Heart right ventricle (tissue), 16 donors: ENCODE results near the gene ZNF367. TPM values are rescaled to one million over a fixed set of nuclear protein-coding genes. Genes with fewer than 3 reads are reported as not detected.
"Not testable (repeated sequence)": the region's sequence is repeated elsewhere in the genome, so short reads cannot be mapped to it uniquely, and the experiment has no call there.

Experiments
- ATAC-seq, 8 donors: fragments of 200-7000 bp; cut with Tn5 transposase; one replicate each; pipeline ENCODE4 v1.9.1; 2020; ENCODE audit warnings: mild to moderate bottlenecking in 8 of 8, moderate library complexity in 8 of 8, moderate number of reproducible peaks in 1 of 8
- DNase-seq, 2 donors: peaks; one replicate each; pipeline ENCODE4 v3.0.0-alpha.2; 2020
- H3K27ac ChIP-seq, 10 donors: fragments of 200-600 bp; sonication (generic) in 2 of 10; one replicate each; pipeline versions ENCODE4 v1.5.0 to v1.8.0; 2020 to 2022; ENCODE audit warnings: mild to moderate bottlenecking in 3 of 10
- H3K27me3 ChIP-seq, 7 donors: fragments of 200-600 bp; one replicate each; pipeline ENCODE4 v1.8.0; 2021 to 2022; ENCODE audit warnings: mild to moderate bottlenecking in 2 of 7
- H3K36me3 ChIP-seq, 9 donors: fragments of 200-600 bp; sonication (generic) in 1 of 9; one replicate each; pipeline versions ENCODE4 v1.5.0 to v1.8.0; 2020 to 2022; ENCODE audit warnings: mild to moderate bottlenecking in 2 of 9
- H3K4me1 ChIP-seq, 9 donors: fragments of 200-600 bp; sonication (generic) in 1 of 9; one replicate each; pipeline versions ENCODE4 v1.5.0 to v1.8.0; 2020 to 2022; ENCODE audit warnings: mild to moderate bottlenecking in 4 of 9
- H3K4me3 ChIP-seq, 10 donors: fragments of 200-600 bp; sonication (generic) in 2 of 10; one replicate each; pipeline versions ENCODE4 v1.5.0 to v1.8.0; 2020 to 2022; ENCODE audit warnings: mild to moderate bottlenecking in 7 of 10, moderate library complexity in 2 of 10
- H3K9me3 ChIP-seq, 11 donors: fragments of 200-600 bp in 10 of 11; sonication (generic) in 2 of 11; one replicate each; pipeline versions ENCODE4 v1.5.0 to v1.8.0; 2013 to 2022; ENCODE audit warnings: mild to moderate bottlenecking in 2 of 11, control low read depth in 1 of 11, moderate library complexity in 1 of 11
- WGBS, 2 donors: extraction: QIAGEN DNeasy Blood & Tissue Kit; methylation state at CpG; one replicate each; pipeline ENCODE4 v1.1.7; 2013; ENCODE audit warnings: inconsistent platforms in 1 of 2; 5-methylcytosine and 5-hydroxymethylcytosine counted together
- intact Hi-C, 10 donors: fragments of 100-400 bp; cut with DNase I; formaldehyde crosslinking; loops; one replicate each; pipeline versions ENCODE4 v1.11.1 to v1.14.2; 2022
- polyA plus RNA-seq, 2 donors: library from polyadenylated mRNA; stranded (reverse); fragments of 200-250 nt; gene quantifications; one replicate each; pipeline ENCODE4 v1.2.3, GENCODE V29; 2013
- total RNA-seq, 10 donors: library from RNA; stranded (reverse); fragmentation: NEBNext Ultra II Directional in 3 of 10; extraction: Animal tissue kit (Norgen Biotek cat#: 25700) in 3 of 10; gene quantifications; one replicate each; pipeline versions ENCODE4 v1.2.1 to v1.2.4, GENCODE V29; 2021 to 2023
- TF ChIP-seq, protein P1 (sequence below), 9 donors: fragments of 200-600 bp; sonication (generic) in 2 of 9; IDR thresholded peaks; one replicate each; pipeline versions ENCODE4 v1.5.0 to v1.8.0; 2021 to 2022; ENCODE audit warnings: antibody characterized with exemption in 9 of 9, mild to moderate bottlenecking in 5 of 9, moderate library complexity in 1 of 9
- donor health status: Arrhythmogenic right ventricular cardiomyopathy.
- donor health status: ischemic (EF 13 %, LVEDD 7.1; RV severe dilation, severe dysfunction).
- donor health status: healthy with polysubstance abuse.
- donor health status: DM: no; HTN: yes; CAD: no.
- donor health status: DM: no; HTN: no; CAD: no.
- donor health status: ischemic (EF 25% LVEDD 6.9; RV normal size, moderate dysfunction).
- donor health status: ischemic (EF 25% LVEDD 5.7; RV mildly dilated, moderate dysfunction).
- donor health status: healthy.
- donor health status: DM: yes; HTN: yes; CAD: no.
- donor health status: Ischemic cardiomyopathy.
- donor health status: ischemic (EF 35%, LVEDD 5.7; RV mildly dilated, moderate dysfunction).
- donor health status: nonischemic (EF 11% LVEDD 7.7; RV severe dilation, severe dysfunction).
- donor health status: DM: yes; HTN: yes; CAD: no.
- donor health status: PGD.
- donor health status: ischemic (EF 29% LVEDD 5.4; RV normal size, mild dysfunction).
- donor health status: nonischemic (EF 23%, LVEDD 6.1; RV moderate dilation, normal function).

Gene ZNF367
- total and polyA plus RNA-seq, 12 donors, result 1.2 to 6.4 (median 3.8) TPM

- Histone ChIP-seq H3K36me3 (peaks cover 0 to 45% (median 12%) of the 10 kb centered on the region in 9 donors), H3K27ac (no peak overlapping the region), H3K4me3 (no peak overlapping the region), H3K4me1 (no peaks in the 10 kb centered on the region), H3K27me3 (no peaks in the 10 kb centered on the region), H3K9me3 (no peaks in the 10 kb centered on the region)
- TF ChIP-seq, protein P1, sequence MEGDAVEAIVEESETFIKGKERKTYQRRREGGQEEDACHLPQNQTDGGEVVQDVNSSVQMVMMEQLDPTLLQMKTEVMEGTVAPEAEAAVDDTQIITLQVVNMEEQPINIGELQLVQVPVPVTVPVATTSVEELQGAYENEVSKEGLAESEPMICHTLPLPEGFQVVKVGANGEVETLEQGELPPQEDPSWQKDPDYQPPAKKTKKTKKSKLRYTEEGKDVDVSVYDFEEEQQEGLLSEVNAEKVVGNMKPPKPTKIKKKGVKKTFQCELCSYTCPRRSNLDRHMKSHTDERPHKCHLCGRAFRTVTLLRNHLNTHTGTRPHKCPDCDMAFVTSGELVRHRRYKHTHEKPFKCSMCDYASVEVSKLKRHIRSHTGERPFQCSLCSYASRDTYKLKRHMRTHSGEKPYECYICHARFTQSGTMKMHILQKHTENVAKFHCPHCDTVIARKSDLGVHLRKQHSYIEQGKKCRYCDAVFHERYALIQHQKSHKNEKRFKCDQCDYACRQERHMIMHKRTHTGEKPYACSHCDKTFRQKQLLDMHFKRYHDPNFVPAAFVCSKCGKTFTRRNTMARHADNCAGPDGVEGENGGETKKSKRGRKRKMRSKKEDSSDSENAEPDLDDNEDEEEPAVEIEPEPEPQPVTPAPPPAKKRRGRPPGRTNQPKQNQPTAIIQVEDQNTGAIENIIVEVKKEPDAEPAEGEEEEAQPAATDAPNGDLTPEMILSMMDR (IDR thresholded peaks at IDR 0.05), result no peak
- WGBS, 2 donors, result 94 to 100% methylated on average over 1 of the region's 1 CpG
- ATAC-seq, result no peak
- intact Hi-C loops, result no loop called here
- no peak for DNase-seq
Observed at GRCh38 chr9:96367943-96368342, 50.2 kb downstream of the ZNF367 start.

DNA sequence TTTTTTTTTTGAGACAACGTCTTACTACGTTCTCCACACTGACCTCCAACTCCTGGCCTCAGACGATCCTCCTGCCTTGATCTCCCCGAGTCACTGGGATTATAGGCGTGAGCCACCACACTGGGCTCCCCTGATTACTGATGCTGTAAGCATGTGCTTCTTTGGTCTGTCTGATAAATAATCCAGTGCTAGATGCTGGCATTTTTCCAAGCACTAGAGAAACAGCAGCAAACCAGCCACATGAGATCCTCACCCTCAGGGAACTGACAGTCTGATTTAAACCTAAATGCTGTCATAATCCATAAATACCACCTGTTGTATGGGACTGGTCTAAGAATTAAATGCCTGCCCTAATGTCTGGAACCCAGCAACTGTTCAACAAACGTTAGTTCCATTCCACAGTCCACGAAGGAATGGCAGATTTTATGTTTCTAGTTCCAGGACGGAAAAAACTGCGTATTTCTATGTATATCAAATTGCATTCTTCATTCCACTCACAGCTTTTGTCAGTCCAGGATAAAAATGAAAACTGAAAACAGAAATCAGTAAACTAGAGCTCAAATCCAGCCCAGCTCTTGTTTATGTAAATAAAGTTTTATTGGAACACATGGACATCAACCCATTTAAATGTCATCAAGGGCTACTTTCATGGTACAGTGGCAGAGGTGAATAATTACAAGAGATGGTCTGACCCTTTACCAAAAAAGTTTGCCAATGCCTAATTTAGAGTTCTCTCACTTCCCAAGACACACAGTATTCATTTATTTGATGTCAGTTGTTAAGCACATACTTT is 54.8 kb downstream of the ZNF367 start:
- H3K36me3 ChIP-seq, result peaks cover 0 to 91% (median 18%) of the 10 kb centered on the region in 9 donors

DNA sequence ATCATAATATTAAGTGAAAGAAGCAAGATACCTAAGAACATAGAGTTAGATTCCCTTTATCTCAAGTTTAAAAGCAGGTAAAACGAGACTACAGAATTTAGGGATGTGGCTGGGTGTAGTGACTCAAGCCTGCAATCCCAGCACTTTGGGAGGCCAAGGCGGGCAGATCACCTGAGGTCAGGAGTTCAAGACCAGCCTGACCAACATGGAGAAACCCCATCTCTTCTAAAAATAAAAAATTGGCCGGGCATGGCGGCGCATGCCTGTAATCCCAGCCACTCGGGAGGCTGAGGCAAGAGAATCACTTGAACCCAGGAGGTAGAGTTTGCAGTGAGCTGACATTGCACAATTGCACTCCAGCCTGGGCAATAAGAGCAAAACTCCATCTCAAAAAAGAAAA is 56.1 kb downstream of the ZNF367 start:
- 96 to 99% methylated on average over 6 of the region's 6 CpGs for WGBS, 2 donors
- H3K4me1 ChIP-seq, DNase-seq, intact Hi-C loops, H3K27ac ChIP-seq, H3K27me3 ChIP-seq, ATAC-seq, H3K4me3 ChIP-seq, H3K9me3 ChIP-seq: not testable (repeated sequence)
- H3K36me3 ChIP-seq, result peaks cover 0 to 100% (median 20%) of the 10 kb centered on the region in 9 donors

More for the DNA sequence above, 54.8 kb downstream of the ZNF367 start:
- no peak overlapping the region for H3K27ac ChIP-seq
- intact Hi-C loops, result no loop called here
- DNase-seq, result no peak
- no peaks in the 10 kb centered on the region for H3K9me3 ChIP-seq
- 92 to 96% methylated on average over 9 of the region's 9 CpGs for WGBS, 2 donors
- ATAC-seq, result no peak
- H3K4me3 ChIP-seq, result no peak overlapping the region
- TF ChIP-seq, protein P1 (IDR thresholded peaks at IDR 0.05), result no peak
- H3K4me1 ChIP-seq, result no peaks in the 10 kb centered on the region
- no peaks in the 10 kb centered on the region for H3K27me3 ChIP-seq

- WGBS, 2 donors, result 97 to 98% methylated on average over 6 of the region's 6 CpGs
- intact Hi-C loops, result no loop called here
- no peak for ATAC-seq
Observed at GRCh38 chr9:96361668-96362067, 56.5 kb downstream of the ZNF367 start.

More at GRCh38 chr9:96361668-96362067, 56.5 kb downstream of the ZNF367 start:
- TF ChIP-seq, protein P1 (IDR thresholded peaks at IDR 0.05), result no peak
- no peak overlapping the region for H3K4me3 ChIP-seq
- H3K27ac ChIP-seq, result no peak overlapping the region
- H3K9me3 ChIP-seq, result no peaks in the 10 kb centered on the region
- no peaks in the 10 kb centered on the region for H3K4me1 ChIP-seq
- H3K27me3 ChIP-seq, result no peaks in the 10 kb centered on the region
- no peak for DNase-seq
- H3K36me3 ChIP-seq, result peaks cover 0 to 100% (median 24%) of the 10 kb centered on the region in 9 donors
